GM21381 (cell line): ENCODE data around the gene GSTM3.
"Not testable (repeated sequence)": the region's sequence is repeated elsewhere in the genome, so short reads cannot be mapped to it uniquely, and the experiment has no call there.

Experiments used
- ATAC-seq: cut with Tn5 transposase; IDR thresholded peaks from one replicate; pipeline ENCODE4 v1.9.1; 2021; ENCODE audit warnings: mild to moderate bottlenecking, moderate library complexity; ENCODE audit not compliant: unreplicated experiment

GSTM3 gene

DNA sequence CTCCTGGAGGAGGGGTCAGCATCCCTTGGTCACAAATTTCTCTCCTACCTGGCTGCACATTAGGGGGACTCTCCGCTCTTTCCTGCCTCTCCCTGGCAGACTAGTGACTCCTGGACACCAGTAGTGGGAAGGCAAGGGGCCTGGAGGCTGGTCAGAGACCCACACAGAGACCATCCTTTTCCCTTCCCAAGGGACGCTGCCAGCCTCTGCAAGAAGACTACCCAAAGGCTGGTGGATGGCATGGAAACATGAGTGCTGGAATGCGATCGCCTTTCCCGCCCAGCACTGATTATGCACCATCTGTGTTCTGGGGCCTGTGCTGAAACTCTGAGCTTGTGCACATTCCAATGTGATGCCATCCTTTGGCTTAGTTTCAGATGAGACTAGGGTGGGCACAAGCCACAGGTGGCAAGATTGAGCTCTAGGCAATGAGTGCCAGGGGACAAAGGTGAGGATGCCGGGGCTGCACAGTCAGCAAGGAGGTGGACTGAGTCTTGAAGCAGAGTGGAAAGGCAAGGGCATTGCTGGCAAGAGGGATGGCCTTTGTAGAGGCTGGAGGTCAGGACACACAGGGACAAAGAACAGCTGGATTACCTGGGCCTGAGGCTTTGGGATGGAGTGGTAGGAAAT lies 35.5 kb upstream of the GSTM3 start:
- ATAC-seq = no peak

DNA sequence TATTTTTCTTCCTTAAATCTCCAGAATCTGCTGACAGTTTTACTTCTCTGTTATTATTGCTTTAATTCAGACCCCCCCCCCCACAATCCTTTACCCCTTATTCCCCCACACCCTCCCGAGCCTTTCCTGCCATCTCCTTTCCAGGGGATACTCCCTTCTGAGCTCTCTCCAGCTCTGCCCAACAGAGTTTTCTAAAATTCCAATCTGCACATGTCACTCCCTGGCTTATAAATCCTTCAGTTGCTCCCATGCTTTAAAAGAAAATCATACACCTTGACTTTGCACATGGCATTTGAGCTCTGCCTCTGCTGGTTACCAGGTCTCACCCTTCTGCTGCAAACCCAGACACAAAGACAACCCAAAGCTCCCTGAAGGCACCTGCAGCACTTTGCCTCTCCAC lies 34.6 kb upstream of the GSTM3 start:
- ATAC-seq = no peak

DNA sequence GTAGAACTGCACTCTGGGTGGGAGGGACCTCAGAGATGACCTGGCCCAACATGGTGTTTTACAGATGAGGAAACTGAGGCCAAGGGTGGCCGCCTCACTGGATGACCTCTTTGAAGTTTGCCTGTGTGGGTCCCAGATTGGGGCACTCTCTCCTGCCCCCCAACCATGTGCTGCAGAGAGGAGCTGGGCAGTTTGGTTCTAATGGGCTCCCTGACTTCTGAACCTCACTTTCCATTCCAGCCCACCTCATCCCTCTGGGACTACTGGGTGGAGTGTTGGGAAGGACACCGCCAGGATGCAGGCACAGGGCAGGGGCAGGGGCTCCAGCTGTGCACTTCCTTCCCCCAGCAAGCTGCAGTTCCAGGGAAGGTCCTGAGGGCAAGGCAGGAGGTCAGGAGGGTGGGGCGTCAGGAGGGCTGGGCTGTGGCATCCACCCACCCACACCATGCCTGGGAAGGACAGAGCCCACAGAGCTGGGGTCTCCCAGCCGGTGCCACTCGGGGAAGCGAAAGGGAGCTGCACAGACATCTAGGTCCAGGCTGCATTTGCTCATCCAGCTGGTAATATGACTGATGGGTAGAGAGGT lies 33.2 kb upstream of the GSTM3 start:
- ATAC-seq = no peak

DNA sequence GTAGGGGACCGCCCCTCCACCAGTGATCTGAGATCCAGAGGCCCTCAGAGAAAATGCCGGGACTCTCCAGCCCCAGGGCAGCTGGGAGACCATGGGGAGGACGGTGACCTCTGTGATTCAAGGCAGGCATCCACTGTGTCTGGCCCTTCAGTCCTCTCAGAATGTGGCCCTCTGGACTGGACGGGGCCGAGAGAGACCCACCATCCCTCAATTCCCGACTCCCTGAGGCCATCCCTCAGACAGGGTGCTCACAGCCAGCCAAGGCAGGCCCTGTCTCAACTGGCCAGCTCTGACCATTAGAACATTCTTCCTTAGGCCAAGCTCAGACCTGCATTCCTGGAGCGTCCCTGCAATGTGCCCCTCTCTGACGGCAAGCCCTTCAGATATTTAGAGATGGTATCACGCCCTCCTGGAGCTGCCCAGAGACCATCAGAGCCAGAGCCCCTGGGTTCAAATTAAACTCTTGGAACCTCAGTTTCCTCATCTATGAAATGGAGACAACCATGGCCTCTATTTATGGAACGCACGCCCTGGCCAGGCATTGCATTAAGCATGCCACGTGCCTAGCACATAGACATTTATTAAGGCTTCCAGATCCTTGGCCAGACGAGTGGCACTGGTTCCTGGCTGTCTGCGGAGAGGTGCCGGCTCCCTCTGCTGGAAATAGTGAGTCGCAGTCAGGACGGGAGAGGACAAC lies 32.5 kb upstream of the GSTM3 start:
- ATAC-seq = peak; percentile 59

DNA sequence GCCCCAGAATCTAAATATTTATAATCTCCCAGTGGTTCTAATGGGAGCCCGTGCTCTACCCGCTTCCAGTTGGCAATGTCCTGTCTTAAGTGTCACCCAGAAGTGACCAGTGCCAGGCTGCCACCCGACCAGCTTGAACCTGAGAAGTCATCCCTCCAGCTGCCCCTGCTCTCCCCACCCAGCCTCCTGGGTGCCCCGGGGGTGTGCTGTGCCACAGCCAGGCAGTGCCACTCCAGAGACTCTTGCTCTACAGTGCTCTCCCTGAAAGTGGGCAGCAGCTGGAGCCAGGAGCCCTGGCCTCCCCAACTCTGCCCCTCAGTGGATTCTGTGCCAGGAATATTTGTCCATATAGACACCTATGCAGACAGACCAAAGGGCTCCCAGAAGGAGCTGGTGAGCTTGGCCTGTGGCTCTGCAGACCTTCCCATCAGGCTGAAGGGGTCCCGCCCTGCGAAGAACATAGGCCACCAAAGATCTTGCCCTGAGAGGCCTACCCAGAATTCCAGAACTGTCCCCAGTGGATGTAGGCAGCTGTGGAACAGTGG lies 31.9 kb upstream of the GSTM3 start:
- no peak for ATAC-seq

DNA sequence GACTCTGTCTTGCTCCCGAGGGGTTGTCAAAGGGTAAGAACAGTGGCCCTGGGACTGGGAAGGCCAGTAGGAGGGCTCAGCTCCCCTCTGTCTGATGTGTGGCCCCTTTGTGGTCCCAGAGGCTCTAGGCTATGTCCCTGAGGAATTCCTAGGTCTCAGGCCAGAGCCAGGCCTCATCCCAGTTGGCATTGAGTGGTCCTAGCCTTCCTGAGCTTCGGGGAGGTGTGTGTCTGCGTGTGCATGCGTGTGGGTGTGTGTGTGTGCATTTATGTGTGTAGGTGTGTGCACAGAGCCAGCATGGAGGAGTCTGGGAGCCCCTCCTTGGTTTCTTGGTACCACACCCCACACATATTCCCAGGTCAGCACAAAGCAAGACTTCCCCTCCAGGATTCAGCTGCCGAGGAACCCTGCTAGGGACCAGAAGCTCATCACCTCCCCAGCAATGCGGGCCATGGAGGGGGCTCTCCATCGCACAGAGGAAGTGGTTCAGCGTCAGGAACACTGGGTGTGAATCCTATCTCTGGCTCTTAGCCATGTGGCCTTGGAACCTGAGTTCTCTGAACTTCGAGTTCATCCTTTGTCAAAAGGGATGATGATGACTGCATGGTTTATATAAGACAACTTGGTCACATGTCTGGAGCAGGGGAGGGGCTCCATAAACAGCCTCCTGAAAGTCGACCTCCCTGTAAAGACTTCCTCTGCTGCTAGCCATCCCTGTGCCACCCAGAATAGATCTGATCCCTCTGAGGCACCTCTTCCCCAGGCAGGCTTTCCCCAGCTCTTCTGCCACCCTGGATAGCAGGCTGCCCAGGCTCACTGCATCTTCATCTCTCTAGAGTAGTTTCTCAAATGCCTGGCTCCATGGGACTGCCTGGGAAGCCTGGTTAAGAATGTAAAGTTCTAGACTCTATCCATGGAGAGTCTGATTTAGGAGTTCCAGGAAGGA lies 31.1 kb upstream of the GSTM3 start:
- ATAC-seq = no peak

DNA sequence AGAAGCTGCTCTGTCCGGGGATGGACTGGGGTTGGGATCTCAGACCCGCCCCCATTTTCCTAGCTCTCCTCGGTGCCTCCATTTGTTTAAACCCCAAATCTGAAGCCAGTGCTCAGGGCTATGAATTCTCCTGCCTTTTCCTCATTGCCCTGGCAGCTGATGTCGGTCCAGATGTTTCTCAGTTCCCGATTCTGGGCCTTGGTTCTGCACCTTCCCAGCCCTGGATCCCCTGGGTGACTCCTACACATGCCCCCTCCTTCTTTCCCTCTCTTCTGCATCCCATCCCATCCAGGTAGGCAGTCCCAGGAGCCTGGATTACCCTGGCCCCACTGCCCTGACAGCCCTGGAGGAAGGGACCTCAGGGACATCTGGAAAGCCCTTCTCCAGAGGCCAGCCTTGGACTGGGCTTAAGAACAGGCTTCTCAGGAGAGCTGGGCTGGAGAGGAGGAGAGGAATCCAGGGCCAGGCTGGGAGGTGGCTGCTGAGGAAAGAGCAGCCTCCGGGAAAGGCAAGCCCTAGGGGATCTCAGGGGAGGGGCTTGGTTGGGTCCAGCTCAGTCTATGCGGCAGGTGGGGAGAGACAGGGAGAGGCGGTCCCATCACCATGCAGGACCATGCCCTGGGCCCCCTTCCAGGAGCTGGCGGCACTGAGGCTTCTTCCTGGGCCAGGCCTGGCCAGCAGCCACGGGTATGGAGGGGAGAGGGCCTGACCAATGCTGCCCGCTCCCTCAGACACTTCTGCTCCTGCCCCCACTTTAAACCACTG lies 29.7 kb upstream of the GSTM3 start:
- no peak for ATAC-seq

DNA sequence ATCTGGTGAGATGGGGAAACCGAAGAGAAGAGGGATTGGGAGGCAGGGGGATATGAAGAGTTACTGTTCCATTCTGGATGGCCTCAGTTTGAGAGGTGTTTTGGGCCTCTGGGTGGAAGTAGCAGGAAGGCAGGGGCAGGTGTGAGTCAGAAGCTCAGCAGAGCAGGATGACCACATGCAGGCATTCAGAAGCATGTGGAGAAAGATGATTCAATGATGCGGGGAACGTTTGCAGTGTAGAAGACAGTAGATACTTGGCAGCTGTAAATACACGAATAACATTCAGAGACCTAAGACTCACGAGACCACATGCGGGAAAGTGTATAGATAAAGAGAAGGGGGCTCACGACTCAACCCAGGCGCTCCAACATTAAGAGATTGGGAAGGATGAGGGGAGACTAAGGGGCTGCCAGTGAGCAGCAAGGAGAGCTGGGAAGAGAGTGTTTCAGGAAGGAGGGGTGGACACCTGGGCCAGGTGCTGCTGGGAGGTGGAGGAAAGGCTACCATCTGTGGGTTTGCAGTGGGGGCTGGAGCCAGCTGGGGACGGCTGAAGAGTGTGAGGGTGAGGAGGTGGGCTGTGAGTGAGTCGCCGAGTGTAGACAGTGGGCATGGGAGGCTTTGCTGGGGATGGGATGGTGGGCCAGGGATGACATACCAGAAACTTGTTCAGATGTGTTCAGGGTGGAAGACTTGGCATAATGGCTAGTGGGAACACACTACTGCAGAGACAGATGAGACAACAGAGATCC lies 28.7 kb upstream of the GSTM3 start:
- no peak for ATAC-seq

DNA sequence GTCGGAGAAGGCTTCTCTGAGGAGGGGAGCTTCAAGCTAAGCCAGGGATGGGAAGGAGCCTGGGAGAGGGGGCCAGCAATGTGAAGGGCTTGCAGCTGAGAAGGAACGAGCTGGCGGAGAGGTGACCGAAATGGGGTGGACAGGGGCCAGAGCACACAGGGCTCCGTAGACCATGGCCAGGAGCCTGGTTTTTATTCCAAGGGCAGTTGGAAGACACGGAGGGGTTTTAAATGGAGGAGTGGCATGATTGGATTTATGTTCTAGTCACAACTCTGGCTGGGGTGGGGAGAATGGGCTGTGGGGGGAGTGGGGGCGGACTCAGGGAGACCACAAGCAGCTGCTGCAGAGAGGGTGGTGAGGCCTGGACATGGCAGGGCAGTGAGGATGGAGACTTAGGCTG lies 28.0 kb upstream of the GSTM3 start:
- no peak for ATAC-seq

DNA sequence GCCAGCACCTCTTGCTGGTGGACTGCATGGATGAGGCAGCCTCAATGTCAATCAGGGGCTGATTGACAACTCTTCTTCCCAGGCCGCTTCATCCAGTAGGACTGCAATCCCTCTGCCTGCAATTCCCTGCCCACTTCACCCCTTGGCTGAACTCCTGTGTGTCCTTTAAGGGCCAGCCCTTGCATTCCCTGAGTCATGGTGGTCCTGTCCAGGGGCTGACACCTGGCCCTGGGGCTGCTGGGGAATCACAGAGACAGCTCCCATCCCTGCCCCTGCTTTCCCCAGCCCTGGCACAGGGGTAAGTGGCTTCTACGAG lies 27.5 kb upstream of the GSTM3 start:
- no peak for ATAC-seq

DNA sequence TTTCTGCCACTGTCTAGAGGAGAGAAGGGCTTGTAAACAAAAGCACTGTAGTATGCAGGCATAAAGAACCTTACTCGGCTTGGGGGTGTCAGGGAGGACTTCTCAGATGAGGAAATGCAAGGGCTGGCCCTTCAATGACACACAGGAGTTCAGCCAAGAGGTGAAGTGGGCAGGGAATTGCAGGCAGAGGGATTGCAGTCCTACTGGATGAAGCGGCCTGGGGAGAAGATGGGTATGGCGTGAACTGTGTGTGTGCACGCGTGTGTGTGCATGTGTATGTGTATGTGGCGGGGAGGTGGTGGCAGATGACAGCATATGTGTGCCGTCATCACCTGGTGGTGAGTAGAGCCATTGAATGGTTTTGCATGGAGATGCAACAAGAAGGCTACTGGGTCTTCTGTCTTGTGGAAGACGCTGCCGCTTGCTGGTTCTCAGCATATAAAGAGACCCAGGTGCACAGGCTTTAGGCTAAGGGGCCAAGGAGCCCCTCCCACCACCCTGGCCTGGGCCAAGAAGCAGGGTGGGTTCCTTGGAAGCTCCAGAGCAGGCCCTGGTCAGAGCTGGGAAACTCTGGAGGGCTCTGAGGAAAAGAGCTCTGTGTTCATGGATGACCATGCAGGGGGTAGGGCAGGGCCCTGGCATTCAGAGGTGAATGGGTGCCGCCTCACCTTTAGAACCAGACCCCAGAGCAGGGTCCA lies 26.9 kb upstream of the GSTM3 start:
- ATAC-seq = no peak

DNA sequence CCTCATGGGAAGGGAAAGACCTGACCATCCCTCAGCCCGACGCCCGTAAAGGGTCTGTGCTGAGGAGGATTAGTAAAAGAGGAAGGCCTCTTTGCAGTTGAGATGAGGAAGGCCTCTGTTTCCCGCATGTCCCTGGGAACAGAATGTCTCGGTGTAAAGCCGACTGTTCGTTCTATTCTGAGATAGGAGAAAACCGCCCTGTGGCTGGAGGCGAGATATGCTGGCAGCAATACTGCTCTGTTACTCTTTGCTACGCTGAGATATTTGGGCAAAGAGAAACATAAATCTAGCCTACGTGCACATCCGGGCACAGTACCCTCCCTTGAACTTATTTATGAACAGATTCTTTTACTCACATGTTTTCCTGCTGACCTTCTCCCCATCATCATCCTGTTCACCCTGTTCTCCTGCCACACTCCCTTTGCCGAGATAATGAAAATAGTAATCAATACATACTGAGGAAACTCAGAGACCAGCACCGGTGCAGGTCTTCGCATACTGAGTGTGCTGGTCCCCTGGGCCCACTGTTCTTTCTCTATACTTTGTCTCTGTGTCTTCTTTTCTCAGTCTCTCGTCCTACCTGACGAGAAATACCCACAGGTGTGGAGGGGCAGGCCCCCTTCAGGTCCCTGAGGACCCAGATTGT lies 26.3 kb upstream of the GSTM3 start:
- not testable (repeated sequence) for ATAC-seq

DNA sequence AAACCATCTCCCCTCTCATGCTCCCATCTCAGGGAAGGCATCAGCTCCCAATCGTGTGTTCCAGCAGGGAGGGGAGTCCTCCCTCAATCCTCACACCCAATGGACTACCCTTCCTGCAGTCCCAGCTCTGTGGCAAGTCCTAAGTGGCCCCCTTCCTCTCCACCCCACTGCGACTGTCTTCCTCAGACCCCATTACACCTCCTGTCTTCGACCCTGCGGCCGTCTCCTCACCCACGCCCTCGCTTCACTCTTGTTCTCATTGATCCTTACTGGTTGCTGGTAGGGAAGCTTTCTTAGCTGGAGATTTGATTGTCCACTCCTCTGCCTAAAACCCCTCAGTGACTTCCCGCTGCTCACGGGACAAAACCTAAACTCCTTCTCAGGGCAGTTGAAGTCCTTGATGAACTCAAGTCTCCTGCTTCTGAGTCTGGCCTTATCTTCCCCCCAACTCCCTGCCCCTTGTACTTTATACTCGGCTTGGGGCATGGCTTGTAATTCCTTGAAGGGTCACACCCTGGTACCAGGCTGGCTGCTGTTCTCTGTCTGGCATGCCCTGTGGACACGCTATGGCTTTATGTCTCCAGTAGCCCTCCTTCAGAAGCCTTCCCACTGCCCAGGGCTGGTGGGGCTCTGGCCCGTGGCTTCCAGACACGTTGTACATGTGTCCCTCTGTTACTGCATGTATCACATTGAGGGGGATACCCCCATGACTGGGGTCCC lies 25.2 kb upstream of the GSTM3 start:
- no peak for ATAC-seq

DNA sequence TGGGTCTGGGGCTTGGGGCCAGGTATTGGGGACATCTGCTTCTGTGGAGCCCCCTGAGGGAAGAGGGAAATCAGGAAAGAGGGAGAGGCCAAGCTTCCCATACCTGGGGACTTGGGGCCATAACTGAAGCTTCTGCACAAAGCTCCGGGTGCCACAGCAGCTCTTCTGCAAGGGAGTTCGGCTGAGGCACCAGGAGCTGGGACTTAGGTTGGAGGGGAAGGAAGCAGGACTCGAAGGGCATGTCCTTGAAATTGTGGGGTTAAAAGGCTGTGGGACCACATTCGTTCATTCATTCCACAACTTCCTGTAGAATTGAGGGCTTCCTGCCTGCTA lies 24.6 kb upstream of the GSTM3 start:
- no peak for ATAC-seq

DNA sequence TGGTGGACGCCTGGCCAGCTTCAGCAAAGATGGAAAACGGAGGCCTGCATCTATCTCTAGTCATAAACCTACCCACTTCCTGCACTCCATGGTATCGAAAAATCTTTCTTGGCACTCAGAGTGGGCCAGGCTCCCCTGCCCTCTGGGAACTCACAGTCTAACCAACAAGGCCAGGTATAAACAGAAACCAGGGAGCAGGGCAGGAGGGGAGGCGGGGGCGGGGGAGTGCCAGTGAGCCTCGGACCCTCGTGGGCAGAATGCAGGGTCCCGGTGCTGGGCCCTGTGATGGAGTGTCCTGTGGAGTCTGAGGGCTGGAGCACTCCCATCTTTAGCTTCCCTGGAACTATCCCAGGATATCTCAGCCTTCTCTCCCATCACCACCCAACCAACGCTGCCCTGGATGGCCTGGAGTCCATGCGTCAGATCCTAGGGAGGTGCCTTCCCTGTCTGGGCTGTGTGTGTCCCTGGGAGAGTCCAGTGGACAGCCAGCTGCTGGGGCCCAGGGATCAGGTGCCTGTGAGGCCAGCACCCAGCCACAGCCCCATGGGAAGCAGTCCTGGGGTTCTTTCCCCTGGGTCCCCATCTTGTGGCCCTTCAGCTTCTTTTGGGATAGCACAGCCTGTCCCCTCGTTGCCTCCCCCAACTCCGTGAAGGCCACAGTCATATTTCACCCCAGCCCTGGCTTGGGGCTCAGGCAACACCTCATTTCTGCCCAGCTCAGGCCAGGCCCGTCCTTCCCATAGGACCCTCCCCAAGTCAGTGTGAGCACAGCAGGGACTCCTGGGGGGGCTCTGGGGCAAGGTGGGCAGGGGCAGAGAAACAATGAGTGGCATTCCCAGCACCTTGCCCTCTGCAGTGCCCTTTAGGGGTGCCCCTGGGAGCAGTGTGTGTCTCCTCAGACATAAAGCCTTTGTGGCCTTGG lies 24.0 kb upstream of the GSTM3 start:
- no peak for ATAC-seq

DNA sequence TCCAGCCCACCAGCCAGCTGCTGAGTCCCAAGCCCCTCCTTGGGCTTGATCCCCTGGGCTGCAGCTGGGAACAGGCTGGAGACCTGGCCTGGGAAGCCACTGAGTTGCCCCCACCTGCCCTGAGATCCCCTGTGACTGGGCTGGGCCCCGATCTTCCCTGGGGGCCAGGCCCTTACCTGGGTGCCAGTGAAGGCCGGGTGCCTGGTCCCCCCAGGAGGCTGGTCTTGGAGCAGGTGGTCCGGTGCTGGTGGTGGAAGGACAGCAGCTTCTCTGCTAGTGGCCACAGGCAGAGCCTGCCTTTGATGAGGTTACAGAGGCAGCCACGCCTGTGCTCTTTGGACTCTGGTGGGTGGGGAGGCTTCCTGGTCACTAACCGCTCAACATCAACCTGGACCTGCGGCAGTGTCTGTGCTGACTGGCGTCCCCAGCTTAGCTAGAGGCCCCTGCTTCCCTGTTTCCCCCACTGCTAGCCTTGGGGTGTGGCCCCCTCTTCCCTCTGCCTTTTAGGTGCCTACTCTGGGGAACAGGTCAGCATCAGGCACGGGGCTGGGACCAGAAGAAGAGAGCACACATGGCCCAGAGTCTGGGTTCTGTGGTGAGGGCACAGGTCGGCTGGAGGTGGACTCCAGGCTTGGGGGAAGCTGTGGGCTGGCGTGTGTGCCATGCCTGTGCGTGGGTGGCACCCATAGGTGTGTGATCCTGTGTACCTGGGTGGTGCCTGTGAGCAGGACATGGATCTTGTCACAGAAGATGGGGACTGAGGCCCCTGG lies 23.0 kb upstream of the GSTM3 start, which contains the start of gene EPS8L3:
TSS of gene EPS8L3 (minus strand) at position 278 of the 770 bp plus-strand sequence. CDS start 2,174 bp downstream, outside the sequence.
- no peak for ATAC-seq
